Heart right ventricle (tissue), 16 donors: ENCODE data around the gene LAMC3. TPM values are rescaled to one million over a fixed set of nuclear protein-coding genes. Genes with fewer than 3 reads are reported as not detected.

Experiments
- ATAC-seq, 8 donors: fragments of 200-7000 bp; cut with Tn5 transposase; one replicate each; pipeline ENCODE4 v1.9.1; 2020; ENCODE audit warnings: mild to moderate bottlenecking in 8 of 8, moderate library complexity in 8 of 8, moderate number of reproducible peaks in 1 of 8
- DNase-seq, 2 donors: peaks; one replicate each; pipeline ENCODE4 v3.0.0-alpha.2; 2020
- H3K27ac ChIP-seq, 10 donors: fragments of 200-600 bp; sonication (generic) in 2 of 10; one replicate each; pipeline versions ENCODE4 v1.5.0 to v1.8.0; 2020 to 2022; ENCODE audit warnings: mild to moderate bottlenecking in 3 of 10
- H3K27me3 ChIP-seq, 7 donors: fragments of 200-600 bp; one replicate each; pipeline ENCODE4 v1.8.0; 2021 to 2022; ENCODE audit warnings: mild to moderate bottlenecking in 2 of 7
- H3K36me3 ChIP-seq, 9 donors: fragments of 200-600 bp; sonication (generic) in 1 of 9; one replicate each; pipeline versions ENCODE4 v1.5.0 to v1.8.0; 2020 to 2022; ENCODE audit warnings: mild to moderate bottlenecking in 2 of 9
- H3K4me1 ChIP-seq, 9 donors: fragments of 200-600 bp; sonication (generic) in 1 of 9; one replicate each; pipeline versions ENCODE4 v1.5.0 to v1.8.0; 2020 to 2022; ENCODE audit warnings: mild to moderate bottlenecking in 4 of 9
- H3K4me3 ChIP-seq, 10 donors: fragments of 200-600 bp; sonication (generic) in 2 of 10; one replicate each; pipeline versions ENCODE4 v1.5.0 to v1.8.0; 2020 to 2022; ENCODE audit warnings: mild to moderate bottlenecking in 7 of 10, moderate library complexity in 2 of 10
- H3K9me3 ChIP-seq, 11 donors: fragments of 200-600 bp in 10 of 11; sonication (generic) in 2 of 11; one replicate each; pipeline versions ENCODE4 v1.5.0 to v1.8.0; 2013 to 2022; ENCODE audit warnings: mild to moderate bottlenecking in 2 of 11, control low read depth in 1 of 11, moderate library complexity in 1 of 11
- CTCF ChIP-seq, 9 donors: fragments of 200-600 bp; sonication (generic) in 2 of 9; IDR thresholded peaks; one replicate each; pipeline versions ENCODE4 v1.5.0 to v1.8.0; 2021 to 2022; ENCODE audit warnings: antibody characterized with exemption in 9 of 9, mild to moderate bottlenecking in 5 of 9, moderate library complexity in 1 of 9
- WGBS, 2 donors: extraction: QIAGEN DNeasy Blood & Tissue Kit; methylation state at CpG; one replicate each; pipeline ENCODE4 v1.1.7; 2013; ENCODE audit warnings: inconsistent platforms in 1 of 2; 5-methylcytosine and 5-hydroxymethylcytosine counted together
- intact Hi-C, 10 donors: fragments of 100-400 bp; cut with DNase I; formaldehyde crosslinking; loops; one replicate each; pipeline versions ENCODE4 v1.11.1 to v1.14.2; 2022
- polyA plus RNA-seq, 2 donors: library from polyadenylated mRNA; stranded (reverse); fragments of 200-250 nt; gene quantifications; one replicate each; pipeline ENCODE4 v1.2.3, GENCODE V29; 2013
- total RNA-seq, 10 donors: library from RNA; stranded (reverse); fragmentation: NEBNext Ultra II Directional in 3 of 10; extraction: Animal tissue kit (Norgen Biotek cat#: 25700) in 3 of 10; gene quantifications; one replicate each; pipeline versions ENCODE4 v1.2.1 to v1.2.4, GENCODE V29; 2021 to 2023
- donor health status: Arrhythmogenic right ventricular cardiomyopathy.
- donor health status: ischemic (EF 13 %, LVEDD 7.1; RV severe dilation, severe dysfunction).
- donor health status: healthy with polysubstance abuse.
- donor health status: DM: no; HTN: yes; CAD: no.
- donor health status: DM: no; HTN: no; CAD: no.
- donor health status: ischemic (EF 25% LVEDD 6.9; RV normal size, moderate dysfunction).
- donor health status: ischemic (EF 25% LVEDD 5.7; RV mildly dilated, moderate dysfunction).
- donor health status: healthy.
- donor health status: DM: yes; HTN: yes; CAD: no.
- donor health status: Ischemic cardiomyopathy.
- donor health status: ischemic (EF 35%, LVEDD 5.7; RV mildly dilated, moderate dysfunction).
- donor health status: nonischemic (EF 11% LVEDD 7.7; RV severe dilation, severe dysfunction).
- donor health status: DM: yes; HTN: yes; CAD: no.
- donor health status: PGD.
- donor health status: ischemic (EF 29% LVEDD 5.4; RV normal size, mild dysfunction).
- donor health status: nonischemic (EF 23%, LVEDD 6.1; RV moderate dilation, normal function).

LAMC3 gene
- total and polyA plus RNA-seq, 12 donors = 0.07 to 5.4 (median 0.30) TPM; not detected in 1

- no peak for TF ChIP-seq CTCF (IDR thresholded peaks at IDR 0.05)
- Histone ChIP-seq H3K27me3 (no peaks in the 10 kb centered on the region), H3K4me3 (no peak overlapping the region), H3K9me3 (no peaks in the 10 kb centered on the region), H3K4me1 (peaks cover 0 to 10% (median 0%) of the 10 kb centered on the region in 9 donors), H3K36me3 (no peaks in the 10 kb centered on the region), H3K27ac (no peak overlapping the region)
- intact Hi-C loops = no loop called here
- DNase-seq = no peak
- 78 to 82% methylated on average over 20 to 21 of the region's 21 CpGs for WGBS, 2 donors
- no peak for ATAC-seq
Measured at GRCh38 chr9:131060900-131061630, 52.1 kb downstream of the LAMC3 start.

GRCh38 chr9:131062969-131063368 is 54.0 kb downstream of the LAMC3 start:
- Histone ChIP-seq H3K4me3 (no peak overlapping the region), H3K9me3 (no peaks in the 10 kb centered on the region), H3K4me1 (peaks cover 0 to under 1% (median 0%) of the 10 kb centered on the region in 9 donors), H3K27me3 (no peaks in the 10 kb centered on the region), H3K27ac (no peak overlapping the region), H3K36me3 (no peaks in the 10 kb centered on the region)
- no peak for TF ChIP-seq CTCF (IDR thresholded peaks at IDR 0.05)
- intact Hi-C loops = no loop called here
- no peak for DNase-seq
- ATAC-seq = no peak
- 80 to 83% methylated on average over 9 of the region's 9 CpGs for WGBS, 2 donors

- intact Hi-C loops = loop anchor here in 1 of 10 donors (5.0 kb wide), 1 partner anchor 272 kb away; no protein-coding TSS in a partner anchor
Measured at GRCh38 chr9:131065599-131065998, 56.6 kb downstream of the LAMC3 start.

GRCh38 chr9:131067625-131068024 is 58.7 kb downstream of the LAMC3 start:
- Histone ChIP-seq H3K4me3 (no peak overlapping the region), H3K27me3 (no peaks in the 10 kb centered on the region), H3K36me3 (no peaks in the 10 kb centered on the region), H3K9me3 (no peaks in the 10 kb centered on the region), H3K4me1 (peaks cover 0 to 10% (median 0%) of the 10 kb centered on the region in 9 donors), H3K27ac (no peak overlapping the region)
- ATAC-seq (peak in 1 of 8 donors; percentile 8), DNase-seq (no peak)
- intact Hi-C loops = loop anchor here in 1 of 10 donors (5.0 kb wide), 1 partner anchor 270 kb away; no protein-coding TSS in a partner anchor
- WGBS, 2 donors = 68 to 73% methylated on average over 9 of the region's 9 CpGs
- no peak for TF ChIP-seq CTCF (IDR thresholded peaks at IDR 0.05)

More at GRCh38 chr9:131065599-131065998, 56.6 kb downstream of the LAMC3 start:
- ATAC-seq (no peak), DNase-seq (no peak)
- Histone ChIP-seq H3K27ac (no peak overlapping the region), H3K36me3 (no peaks in the 10 kb centered on the region), H3K27me3 (no peaks in the 10 kb centered on the region), H3K4me3 (no peak overlapping the region), H3K9me3 (no peaks in the 10 kb centered on the region), H3K4me1 (peaks cover 0 to 10% (median 0%) of the 10 kb centered on the region in 9 donors)
- WGBS, 2 donors = 94 to 96% methylated on average over 7 of the region's 7 CpGs
- TF ChIP-seq CTCF (IDR thresholded peaks at IDR 0.05) = no peak
